ENCODE results near the gene NEUROD2. TPM values are rescaled to one million over a fixed set of nuclear protein-coding genes. Genes with fewer than 3 reads are reported as not detected.

NEUROD2 gene
- total and polyA plus RNA-seq, 7 donors = 0.01 TPM; not detected in 6

GRCh38 chr17:39615434-39615833, 7.7 kb upstream of the NEUROD2 start:
- DNase-seq (no peak), ATAC-seq (no peak)
- intact Hi-C loops (cut with DNase I) = no loop called here
- Histone ChIP-seq H3K27me3 (ENCODE audit: insufficient read depth in 3 of 3, low read length in 2 of 3) (peaks cover 0 to 26% (median 10%) of the 10 kb centered on the region in 3 donors), H3K4me3 (no peak overlapping the region), H3K27ac (no peak overlapping the region), H3K4me1 (no peaks in the 10 kb centered on the region), H3K9me3 (no peaks in the 10 kb centered on the region), H3K36me3 (ENCODE audit: insufficient read depth in 1 of 2, low read depth in 1 of 2) (no peaks in the 10 kb centered on the region)
- WGBS, 3 donors = 49 to 58% (median 56%) methylated on average over 6 of the region's 6 CpGs
- no peak for TF ChIP-seq CTCF (IDR thresholded peaks at IDR 0.05)

- no peak overlapping the region for H3K27ac ChIP-seq
- H3K4me1 ChIP-seq = no peaks in the 10 kb centered on the region
- DNase-seq = no peak
- intact Hi-C loops (cut with DNase I) = no loop called here
- no peaks in the 10 kb centered on the region for H3K36me3 ChIP-seq (ENCODE audit: insufficient read depth in 1 of 2, low read depth in 1 of 2)
- no peak for TF ChIP-seq CTCF (IDR thresholded peaks at IDR 0.05)
- no peaks in the 10 kb centered on the region for H3K9me3 ChIP-seq
- H3K4me3 ChIP-seq = no peak overlapping the region
- H3K27me3 ChIP-seq (ENCODE audit: insufficient read depth in 3 of 3, low read length in 2 of 3) = peaks cover 0 to 30% (median 10%) of the 10 kb centered on the region in 3 donors
- 87 to 90% (median 87%) methylated on average over 3 of the region's 3 CpGs for WGBS, 3 donors
- no peak for ATAC-seq
Observed at GRCh38 chr17:39614545-39615157, 6.9 kb upstream of the NEUROD2 start.

- DNase-seq = no peak
- no peak for TF ChIP-seq CTCF (IDR thresholded peaks at IDR 0.05)
- H3K27me3 ChIP-seq (ENCODE audit: insufficient read depth in 3 of 3, low read length in 2 of 3) = peaks cover 0 to 45% (median 16%) of the 10 kb centered on the region in 3 donors
Observed at GRCh38 chr17:39612935-39613464, 5.3 kb upstream of the NEUROD2 start.

GRCh38 chr17:39612291-39612894, 4.7 kb upstream of the NEUROD2 start:
- Histone ChIP-seq H3K4me1 (peaks cover 5% of the 10 kb centered on the region), H3K4me3 (no peak overlapping the region), H3K36me3 (ENCODE audit: insufficient read depth in 1 of 2, low read depth in 1 of 2) (no peaks in the 10 kb centered on the region), H3K27ac (no peak overlapping the region), H3K27me3 (ENCODE audit: insufficient read depth in 3 of 3, low read length in 2 of 3) (peaks cover 0 to 51% (median 20%) of the 10 kb centered on the region in 3 donors), H3K9me3 (no peaks in the 10 kb centered on the region)
- intact Hi-C loops (cut with DNase I) = no loop called here
- WGBS, 3 donors = 48 to 51% (median 51%) methylated on average over 15 to 22 of the region's 22 CpGs
- TF ChIP-seq CTCF (IDR thresholded peaks at IDR 0.05) = no peak
- ATAC-seq (no peak), DNase-seq (no peak)

More at GRCh38 chr17:39612935-39613464, 5.3 kb upstream of the NEUROD2 start:
- Histone ChIP-seq H3K9me3 (no peaks in the 10 kb centered on the region), H3K27ac (no peak overlapping the region), H3K4me3 (no peak overlapping the region), H3K4me1 (no peaks in the 10 kb centered on the region), H3K36me3 (ENCODE audit: insufficient read depth in 1 of 2, low read depth in 1 of 2) (no peaks in the 10 kb centered on the region)
- 65 to 72% (median 67%) methylated on average over 7 of the region's 7 CpGs for WGBS, 3 donors
- intact Hi-C loops (cut with DNase I) = no loop called here
- no peak for ATAC-seq
